ENCODE data around the gene GRAMD1B. TPM values are rescaled to one million over a fixed set of nuclear protein-coding genes. Genes with fewer than 3 reads are reported as not detected.

GRAMD1B gene
- total RNA-seq, 1 experiment from 2014 or later: 5.8 TPM

DNA sequence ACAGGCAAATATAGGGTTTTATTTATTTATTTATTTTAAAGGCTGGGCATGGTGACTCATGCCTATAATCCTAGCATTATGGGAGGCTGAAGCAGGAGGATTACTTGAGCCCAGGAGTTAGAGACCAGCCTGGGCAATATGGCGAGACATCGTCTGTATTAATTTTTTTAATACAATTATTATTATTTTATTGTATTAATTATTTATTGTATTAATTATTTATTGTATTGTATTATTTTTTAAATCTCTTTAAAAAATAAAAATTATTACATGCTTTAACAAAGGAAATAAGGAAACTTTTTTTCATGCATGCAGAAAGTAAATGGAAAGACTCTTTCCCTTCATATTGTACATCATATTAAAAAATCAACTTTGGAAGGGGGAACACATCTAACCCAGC, 220.8 kb downstream of the GRAMD1B start:
- DNase-seq: no peak
- Histone ChIP-seq H4K20me1 (ENCODE audit: insufficient read depth) (peaks cover 3% of the 10 kb centered on the region; the same call in 1 of the 2 replicates), H3K27me3 (ENCODE audit: insufficient read depth, low read depth) (peaks cover 94% of the 10 kb centered on the region), H3F3A (ENCODE audit: insufficient read depth, low read depth) (no peaks in the 10 kb centered on the region), H3K79me2 (ENCODE audit: low read depth) (no peaks in the 10 kb centered on the region), H3K9me3 (ENCODE audit: insufficient read depth, low read depth) (no peaks in the 10 kb centered on the region), H3K9me2 (ENCODE audit: insufficient read depth) (no peaks in the 10 kb centered on the region), H3K36me3 (ENCODE audit: low read depth) (no peaks in the 10 kb centered on the region), H3K4me3 (no peak overlapping the region), H3K4me1 (replicated peaks; ENCODE audit: insufficient read depth) (no peaks in the 10 kb centered on the region), H3K27ac (no peak overlapping the region), H3K4me2 (no peak overlapping the region), H2AFZ (no peak overlapping the region)
- ChIA-PET CTCF (no interaction called here), POLR2A (ENCODE audit: unreplicated experiment) (no interaction called here)
- TF ChIP-seq EZH2 (IDR thresholded peaks at IDR 0.05; ENCODE audit: low read depth): no peak
- TF ChIP-seq, protein P1, sequence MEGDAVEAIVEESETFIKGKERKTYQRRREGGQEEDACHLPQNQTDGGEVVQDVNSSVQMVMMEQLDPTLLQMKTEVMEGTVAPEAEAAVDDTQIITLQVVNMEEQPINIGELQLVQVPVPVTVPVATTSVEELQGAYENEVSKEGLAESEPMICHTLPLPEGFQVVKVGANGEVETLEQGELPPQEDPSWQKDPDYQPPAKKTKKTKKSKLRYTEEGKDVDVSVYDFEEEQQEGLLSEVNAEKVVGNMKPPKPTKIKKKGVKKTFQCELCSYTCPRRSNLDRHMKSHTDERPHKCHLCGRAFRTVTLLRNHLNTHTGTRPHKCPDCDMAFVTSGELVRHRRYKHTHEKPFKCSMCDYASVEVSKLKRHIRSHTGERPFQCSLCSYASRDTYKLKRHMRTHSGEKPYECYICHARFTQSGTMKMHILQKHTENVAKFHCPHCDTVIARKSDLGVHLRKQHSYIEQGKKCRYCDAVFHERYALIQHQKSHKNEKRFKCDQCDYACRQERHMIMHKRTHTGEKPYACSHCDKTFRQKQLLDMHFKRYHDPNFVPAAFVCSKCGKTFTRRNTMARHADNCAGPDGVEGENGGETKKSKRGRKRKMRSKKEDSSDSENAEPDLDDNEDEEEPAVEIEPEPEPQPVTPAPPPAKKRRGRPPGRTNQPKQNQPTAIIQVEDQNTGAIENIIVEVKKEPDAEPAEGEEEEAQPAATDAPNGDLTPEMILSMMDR (conservative IDR thresholded peaks at IDR 0.05): no peak
- intact Hi-C loops (cut with micrococcal nuclease; ENCODE audit: unreplicated experiment): no loop called here
- no TSS peak for BruUV-seq (replicated peaks)

DNA sequence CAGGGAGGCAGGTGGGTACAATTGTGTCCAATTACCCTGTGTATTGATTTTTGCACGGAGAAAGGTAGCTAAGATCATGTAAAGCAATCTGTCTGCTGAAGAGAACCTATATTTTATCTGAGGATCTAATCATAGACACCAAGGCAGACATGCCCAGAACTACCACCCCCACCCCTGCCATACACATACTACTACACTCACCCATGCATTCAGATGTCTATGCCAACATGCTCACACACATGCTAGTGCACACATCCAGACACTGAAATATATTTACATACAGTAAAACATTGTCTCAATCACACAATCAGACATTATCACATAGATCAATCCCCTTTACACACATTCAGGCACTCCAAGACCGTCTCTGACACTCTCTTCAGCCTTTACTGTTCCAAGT, 222.5 kb downstream of the GRAMD1B start:
- Histone ChIP-seq H3K36me3 (ENCODE audit: low read depth) (no peaks in the 10 kb centered on the region), H2AFZ (no peak overlapping the region), H4K20me1 (ENCODE audit: insufficient read depth) (no peaks in the 10 kb centered on the region), H3K27me3 (ENCODE audit: insufficient read depth, low read depth) (peaks cover 92% of the 10 kb centered on the region), H3K4me1 (replicated peaks; ENCODE audit: insufficient read depth) (no peaks in the 10 kb centered on the region), H3K27ac (no peak overlapping the region), H3K9me2 (ENCODE audit: insufficient read depth) (no peaks in the 10 kb centered on the region), H3F3A (ENCODE audit: insufficient read depth, low read depth) (no peaks in the 10 kb centered on the region), H3K4me2 (no peak overlapping the region), H3K4me3 (no peak overlapping the region), H3K9me3 (ENCODE audit: insufficient read depth, low read depth) (no peaks in the 10 kb centered on the region), H3K79me2 (ENCODE audit: low read depth) (no peaks in the 10 kb centered on the region)
- ChIA-PET CTCF (interaction anchor here (0.6 kb wide), 1 partner anchor 72 kb away, joined by 10 read pairs; no protein-coding TSS in a partner anchor), POLR2A (ENCODE audit: unreplicated experiment) (no interaction called here)
- no TSS peak for BruUV-seq (replicated peaks)
- DNase-seq: no peak
- intact Hi-C loops (cut with micrococcal nuclease; ENCODE audit: unreplicated experiment): no loop called here
- TF ChIP-seq EZH2 (IDR thresholded peaks at IDR 0.05; ENCODE audit: low read depth): no peak
- TF ChIP-seq, protein P1 (conservative IDR thresholded peaks at IDR 0.05): no peak

DNA sequence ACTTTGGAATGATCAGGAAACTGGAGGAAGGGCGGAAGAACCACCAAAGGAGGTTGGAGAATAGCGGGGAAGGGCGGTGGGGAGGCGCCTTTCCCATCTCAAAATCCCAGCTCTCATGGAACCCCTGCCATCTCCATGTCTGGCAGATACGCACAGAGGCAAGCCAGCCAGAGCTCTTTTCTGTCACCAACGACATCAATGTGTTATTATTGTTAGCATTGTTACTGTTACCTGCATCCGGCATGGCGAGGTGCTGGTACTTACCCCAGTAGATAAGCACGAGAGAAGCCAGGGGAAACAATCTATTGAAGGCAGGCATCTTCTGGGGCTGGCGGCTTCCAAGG, 223.4 kb downstream of the GRAMD1B start:
- H3K27me3 ChIP-seq (ENCODE audit: insufficient read depth, low read depth): peaks cover 87% of the 10 kb centered on the region
- no peak overlapping the region for H3K4me2 ChIP-seq
- intact Hi-C loops (cut with micrococcal nuclease; ENCODE audit: unreplicated experiment): no loop called here
- H3K79me2 ChIP-seq (ENCODE audit: low read depth): no peaks in the 10 kb centered on the region
- no peak overlapping the region for H3K27ac ChIP-seq
- no peaks in the 10 kb centered on the region for H3F3A ChIP-seq (ENCODE audit: insufficient read depth, low read depth)
- no peak for DNase-seq
- no peak for TF ChIP-seq EZH2 (IDR thresholded peaks at IDR 0.05; ENCODE audit: low read depth)
- TF ChIP-seq, protein P1 (conservative IDR thresholded peaks at IDR 0.05): no peak
- CTCF ChIA-PET: no interaction called here
- H2AFZ ChIP-seq: no peak overlapping the region
- H3K36me3 ChIP-seq (ENCODE audit: low read depth): no peaks in the 10 kb centered on the region
- H3K4me1 ChIP-seq (replicated peaks; ENCODE audit: insufficient read depth): no peaks in the 10 kb centered on the region
- no peaks in the 10 kb centered on the region for H3K9me2 ChIP-seq (ENCODE audit: insufficient read depth)
- H3K9me3 ChIP-seq (ENCODE audit: insufficient read depth, low read depth): no peaks in the 10 kb centered on the region
- H4K20me1 ChIP-seq (ENCODE audit: insufficient read depth): no peaks in the 10 kb centered on the region
- H3K4me3 ChIP-seq: no peak overlapping the region
- no TSS peak for BruUV-seq (replicated peaks)
- POLR2A ChIA-PET (ENCODE audit: unreplicated experiment): no interaction called here
